WI38 (cell line): ENCODE data around the gene PADI1.

Source experiments
- H3K4me3 ChIP-seq: 2 replicates; pipeline ENCODE4 v1.5.1; 2011; ENCODE audit warnings: low read depth, mild to moderate bottlenecking, control low read depth, low read length
- CTCF ChIP-seq: IDR thresholded peaks from 2 replicates; pipeline ENCODE4 v1.5.1; 2012; ENCODE audit warnings: low read depth, mild to moderate bottlenecking, control low read depth, low read length

The PADI1 gene

GRCh38 chr1:17162941-17163340 lies 42.0 kb upstream of the PADI1 start:
- no peak for TF ChIP-seq CTCF
- no peak overlapping the region for H3K4me3 ChIP-seq

DNA sequence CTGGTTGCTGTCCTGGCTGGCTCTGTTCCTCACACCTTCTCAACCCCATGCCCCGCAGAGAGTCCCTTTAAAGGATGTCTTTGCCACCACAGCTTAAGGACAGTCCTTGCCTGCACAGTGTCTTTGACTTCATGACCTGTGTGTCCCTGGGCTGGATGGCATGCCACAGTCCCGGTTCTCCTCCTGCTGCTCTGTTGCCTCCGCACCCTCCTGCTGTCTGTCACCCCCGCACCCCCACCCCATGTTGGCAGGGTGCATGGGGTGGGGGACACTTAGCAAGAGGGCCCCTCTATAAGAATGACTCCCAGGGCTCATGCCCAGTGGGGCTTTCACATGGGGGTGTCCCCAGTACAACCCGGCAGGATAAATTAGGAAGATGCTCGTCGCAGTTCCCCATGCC lies 41.6 kb upstream of the PADI1 start:
- H3K4me3 ChIP-seq, result no peak overlapping the region
- no peak for TF ChIP-seq CTCF

- no peak for TF ChIP-seq CTCF
- H3K4me3 ChIP-seq, result no peak overlapping the region
Observed at GRCh38 chr1:17163789-17164666, 40.9 kb upstream of the PADI1 start.

- no peak for TF ChIP-seq CTCF
- no peak overlapping the region for H3K4me3 ChIP-seq
Observed at GRCh38 chr1:17165823-17166222, 39.1 kb upstream of the PADI1 start.

GRCh38 chr1:17167041-17167785 lies 37.7 kb upstream of the PADI1 start:
- no peak for TF ChIP-seq CTCF
- no peak overlapping the region for H3K4me3 ChIP-seq

DNA sequence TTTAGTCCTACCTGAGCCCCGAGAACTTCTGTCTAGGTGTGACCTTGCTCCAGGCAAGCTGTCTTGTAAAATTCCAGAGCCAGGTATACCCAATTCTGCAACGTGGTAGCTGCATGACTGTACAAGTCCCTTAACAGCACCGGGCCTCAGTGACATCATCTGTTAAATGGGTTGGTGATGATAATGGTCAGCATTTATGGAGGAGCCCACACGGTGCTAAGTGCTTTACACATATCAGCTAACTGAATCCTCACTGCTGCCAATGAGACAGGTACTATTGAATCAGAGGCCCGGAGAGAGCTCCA lies 37.2 kb upstream of the PADI1 start:
- no peak overlapping the region for H3K4me3 ChIP-seq
- no peak for TF ChIP-seq CTCF

GRCh38 chr1:17168091-17168876 lies 36.6 kb upstream of the PADI1 start:
- H3K4me3 ChIP-seq, result peak overlapping the region; percentile 34
- TF ChIP-seq CTCF, result no peak
